Right forelimb (tissue), 1 donor: Measurements from ENCODE around the gene ST8SIA5.

ENCODE experiments used
- DNase-seq: peaks from one replicate; pipeline ENCODE4 v3.0.0-alpha.2; 2018

ST8SIA5 gene

DNA sequence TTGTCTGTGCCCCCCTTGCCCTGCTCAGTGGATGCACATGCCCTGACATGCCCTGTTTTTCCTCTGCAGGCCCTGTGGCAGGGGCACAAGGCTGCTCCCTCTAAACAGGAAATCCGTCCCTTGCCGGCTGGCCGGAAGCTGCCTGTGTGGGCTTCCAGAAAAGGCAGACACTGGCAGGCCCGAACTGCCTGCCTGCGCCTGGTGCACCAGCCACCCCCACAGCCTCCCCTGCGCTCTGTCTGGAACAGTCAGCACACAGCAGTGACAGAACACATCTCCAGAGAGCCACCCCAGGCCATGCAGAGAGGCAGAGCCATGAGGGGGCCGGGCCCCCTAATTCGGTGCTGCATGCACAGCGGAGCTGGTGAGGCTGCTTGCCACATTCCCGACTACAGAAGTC, 133.3 kb downstream of the ST8SIA5 start:
- DNase-seq = no peak

DNA sequence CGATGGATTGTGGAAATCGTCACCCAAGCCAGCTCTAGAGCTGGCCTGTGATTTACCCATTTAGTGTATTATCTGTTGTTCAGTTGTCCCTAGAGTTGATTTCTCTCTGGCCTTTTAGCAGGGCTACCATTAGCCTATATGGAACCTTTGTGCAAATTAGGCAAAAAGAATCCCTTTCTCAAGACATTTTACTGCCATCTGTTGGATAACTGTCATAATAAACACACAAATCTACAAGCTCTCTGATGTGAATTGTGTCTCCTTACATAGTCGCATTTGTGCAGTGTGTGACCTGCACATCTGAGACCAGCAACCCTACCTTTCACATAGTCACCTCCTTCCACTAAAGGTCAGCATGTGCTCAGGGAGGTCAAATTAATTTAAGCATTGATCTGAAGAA, 133.9 kb downstream of the ST8SIA5 start:
- DNase-seq = no peak

DNA sequence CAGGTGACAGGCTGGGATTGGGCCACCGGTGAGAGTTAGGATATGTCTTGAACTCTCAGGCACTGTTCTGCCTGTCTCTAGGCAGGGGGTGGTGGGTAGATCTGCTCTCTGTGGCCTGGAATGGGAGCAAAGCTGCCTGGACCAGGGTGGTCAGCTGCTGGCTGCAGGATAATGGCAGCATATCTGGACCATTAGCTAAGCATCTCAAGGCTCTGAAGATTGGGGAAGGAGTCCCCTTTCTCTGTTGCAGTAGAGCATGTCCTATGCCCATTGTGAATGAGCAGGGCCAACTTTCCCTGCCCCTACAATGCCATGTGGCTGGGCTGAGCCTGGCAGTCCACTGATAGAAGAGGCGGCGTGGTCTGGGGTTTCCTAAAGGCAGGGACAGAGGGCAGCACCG, 134.4 kb downstream of the ST8SIA5 start:
- no peak for DNase-seq

DNA sequence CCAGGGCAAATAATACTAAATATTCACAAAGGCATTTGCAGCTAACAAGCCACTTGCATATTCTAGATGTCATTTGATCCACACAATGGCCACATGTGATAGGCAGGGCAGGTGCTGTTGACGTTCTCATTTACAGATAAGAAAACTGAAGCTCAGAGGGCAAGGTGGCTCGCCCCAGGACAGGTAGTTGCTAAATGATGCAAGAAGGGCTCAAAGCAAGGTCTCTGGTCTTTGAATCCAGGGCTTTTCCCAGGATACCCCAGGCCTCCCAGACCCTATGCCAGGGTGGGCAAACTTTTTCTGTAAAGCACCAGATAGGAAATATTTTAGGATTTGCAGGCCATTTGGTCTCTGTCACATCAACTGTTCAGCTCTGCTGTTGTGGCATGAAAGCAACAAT, 135.0 kb downstream of the ST8SIA5 start:
- no peak for DNase-seq

DNA sequence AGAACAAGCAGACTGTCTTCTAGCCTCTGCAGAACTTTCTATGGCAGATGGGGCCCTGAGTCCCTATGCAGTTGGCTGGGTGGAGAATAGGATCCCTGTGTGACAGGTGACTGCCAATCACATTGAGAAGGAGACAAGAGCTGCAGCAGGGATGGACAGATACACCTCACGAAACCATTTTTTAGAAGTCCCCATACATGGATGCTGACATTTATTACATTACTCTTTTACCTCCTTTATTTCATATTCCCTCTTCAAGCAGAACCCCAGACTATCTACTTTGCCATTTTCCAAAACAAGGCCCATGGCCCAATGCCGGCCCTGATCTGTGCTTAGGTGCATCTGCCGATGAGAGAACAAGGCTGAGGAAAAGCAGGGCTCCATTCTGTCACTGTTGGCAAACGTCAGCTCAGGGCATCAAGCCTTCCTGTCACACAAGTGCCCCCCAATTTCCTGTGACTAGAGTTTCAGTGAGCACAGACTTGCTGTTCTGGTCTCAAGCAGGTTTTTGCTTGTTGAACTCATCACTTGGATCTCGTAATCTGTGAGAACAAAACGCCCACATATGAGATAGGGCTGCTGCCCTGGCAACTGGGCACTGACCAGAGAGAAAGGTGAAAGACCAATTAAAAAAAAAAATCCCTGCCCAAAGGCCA, 135.6 kb downstream of the ST8SIA5 start:
- DNase-seq = no peak

DNA sequence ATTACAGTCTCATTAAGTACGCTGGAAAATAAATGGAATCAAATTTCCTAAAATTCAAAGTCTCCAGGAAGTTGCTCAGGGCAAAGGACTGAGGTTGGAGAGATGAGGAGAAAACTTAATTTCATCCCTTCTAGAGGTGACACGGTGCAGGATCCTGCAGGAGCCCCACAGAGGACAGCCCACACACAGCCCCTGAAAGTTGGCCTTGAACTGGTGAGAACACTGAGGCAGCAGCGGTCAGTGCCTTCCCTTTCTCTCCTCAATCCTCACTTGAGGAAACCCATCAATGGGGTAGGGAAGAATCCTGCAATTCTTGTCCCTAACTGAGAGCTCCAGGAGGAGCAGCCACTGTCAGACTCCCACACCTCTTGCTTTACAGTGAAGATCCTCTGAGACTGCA, 137.3 kb downstream of the ST8SIA5 start:
- no peak for DNase-seq
